NCI-H2196 treated with DMSO at 0.1 percent for 48 hours (cell line): ENCODE results near the gene POLE3.
"Not testable (repeated sequence)": the region's sequence is repeated elsewhere in the genome, so short reads cannot be mapped to it uniquely, and the experiment has no call there.

Source experiments
- DNase-seq: peaks from one replicate; lab custom pipeline; 2025; ENCODE audit not compliant: unreplicated experiment; lab: John Stamatoyannopoulos, UW

POLE3 gene

GRCh38 chr9:113410207-113410864 is at the start of gene POLE3, which contains the start of gene C9orf43:
TSS of gene POLE3 (minus strand) at chr9:113410675. CDS start at chr9:113410293, 382 bp downstream.
TSS of gene C9orf43 (plus strand) at chr9:113410747. CDS start at chr9:113413494, 2,747 bp downstream.
- DNase-seq: peak; percentile 94

DNA sequence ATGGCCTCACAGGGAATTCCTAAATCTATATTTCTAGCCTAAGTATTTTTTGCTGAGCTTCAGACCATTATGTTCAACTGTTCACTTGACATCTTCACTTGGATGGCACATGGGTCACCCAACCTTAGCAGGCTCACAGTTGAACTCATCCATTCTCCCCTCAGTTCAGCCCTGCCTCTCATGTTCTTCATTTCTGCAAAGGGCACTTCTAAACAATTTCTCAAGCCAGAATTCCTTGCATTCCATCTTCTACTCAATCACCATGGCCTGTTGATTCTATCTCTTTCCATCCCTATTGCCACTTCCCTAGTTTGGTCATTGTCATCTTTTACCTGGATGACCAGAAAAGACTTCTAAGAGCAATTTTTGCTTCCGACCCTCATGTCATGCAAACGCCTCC is 45.8 kb upstream of the POLE3 start:
- DNase-seq: no peak

- DNase-seq: no peak
Observed at GRCh38 chr9:113454914-113455761, 44.7 kb upstream of the POLE3 start.

- no peak for DNase-seq
Observed at GRCh38 chr9:113452113-113452605, 41.7 kb upstream of the POLE3 start.

GRCh38 chr9:113449376-113449775 is 38.9 kb upstream of the POLE3 start:
- no peak for DNase-seq

- no peak for DNase-seq
Observed at GRCh38 chr9:113446323-113446740, 35.9 kb upstream of the POLE3 start.

DNA sequence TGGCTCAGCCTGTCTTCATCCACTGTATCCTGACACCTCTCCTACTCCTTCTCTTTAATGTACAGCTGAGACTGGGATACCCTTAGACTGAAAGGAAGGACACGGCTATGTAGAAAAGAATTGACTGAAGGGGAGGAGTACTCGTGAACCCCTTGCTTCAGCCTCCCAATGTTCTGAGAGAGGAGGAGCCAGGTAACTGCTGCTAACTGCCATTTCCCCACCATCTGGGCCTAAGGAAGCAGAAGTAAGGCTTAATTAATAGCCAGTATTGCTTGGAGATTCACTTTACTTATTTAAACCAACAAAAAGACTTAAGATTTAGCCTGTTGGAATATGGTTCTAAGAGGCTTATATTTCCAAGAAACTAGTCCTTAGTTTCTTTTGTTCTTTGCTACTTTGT is 34.3 kb upstream of the POLE3 start:
- DNase-seq: no peak

DNA sequence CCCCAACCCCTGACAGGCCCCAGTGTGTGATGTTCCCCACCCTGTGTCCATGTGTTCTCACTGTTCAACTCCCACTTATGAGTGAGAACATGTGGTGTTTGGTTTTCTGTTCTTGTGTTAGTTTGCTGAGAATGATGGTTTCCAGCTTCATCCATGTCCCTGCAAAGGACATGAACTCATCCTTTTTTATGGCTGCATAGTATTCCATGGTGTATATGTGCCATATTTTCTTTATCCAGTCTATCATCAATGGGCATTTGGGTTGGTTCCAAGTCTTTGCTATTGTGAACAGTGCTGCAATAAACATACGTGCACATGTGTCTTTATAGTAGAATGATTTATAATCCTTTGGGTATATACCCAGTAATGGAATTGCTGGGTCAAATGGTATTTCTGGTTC is 27.2 kb upstream of the POLE3 start:
- DNase-seq: not testable (repeated sequence)

- no peak for DNase-seq
Observed at GRCh38 chr9:113436728-113437515, 26.4 kb upstream of the POLE3 start.

DNA sequence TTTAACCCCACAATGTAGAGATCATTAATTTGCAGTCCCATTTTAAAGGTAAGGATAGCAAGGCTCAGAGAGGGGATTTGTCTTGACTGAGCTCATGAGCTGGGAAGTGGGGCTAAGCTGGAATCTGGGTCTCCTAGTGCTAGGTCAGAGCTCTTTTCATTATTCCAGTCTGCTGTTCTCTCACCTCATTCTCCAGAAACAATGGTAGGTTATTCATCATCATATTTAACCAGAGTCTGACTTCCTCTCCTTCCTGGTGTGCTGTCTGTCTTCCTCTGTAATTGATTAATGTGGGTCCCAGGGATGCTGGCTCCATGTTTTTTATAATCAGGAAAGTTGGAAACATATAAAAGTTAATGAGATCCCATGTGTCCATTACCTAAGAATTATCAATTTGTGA is 20.7 kb upstream of the POLE3 start:
- no peak for DNase-seq

- no peak for DNase-seq
Observed at GRCh38 chr9:113428062-113428615, 17.7 kb upstream of the POLE3 start.

GRCh38 chr9:113427629-113428028 is 17.2 kb upstream of the POLE3 start:
- DNase-seq: no peak

DNA sequence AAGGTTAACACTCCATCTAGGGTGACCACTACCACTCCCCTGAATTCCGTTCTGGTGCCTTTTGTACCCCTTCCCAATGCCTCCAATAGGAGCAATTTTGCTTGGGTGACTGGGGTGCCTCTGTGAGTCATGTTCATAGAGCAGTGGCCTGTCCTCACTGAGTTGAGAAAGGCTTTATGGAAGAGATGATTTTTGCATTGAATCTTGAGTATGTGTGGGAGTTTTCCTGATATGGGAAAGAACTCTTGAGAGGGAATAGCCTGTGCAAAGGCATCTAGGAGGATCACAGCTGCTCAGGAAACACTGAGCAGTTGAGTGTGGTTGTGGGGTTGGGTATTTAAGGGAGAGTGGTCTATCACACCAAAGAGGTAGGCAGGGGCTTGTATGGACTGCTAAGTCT is 16.2 kb upstream of the POLE3 start:
- DNase-seq: no peak

DNA sequence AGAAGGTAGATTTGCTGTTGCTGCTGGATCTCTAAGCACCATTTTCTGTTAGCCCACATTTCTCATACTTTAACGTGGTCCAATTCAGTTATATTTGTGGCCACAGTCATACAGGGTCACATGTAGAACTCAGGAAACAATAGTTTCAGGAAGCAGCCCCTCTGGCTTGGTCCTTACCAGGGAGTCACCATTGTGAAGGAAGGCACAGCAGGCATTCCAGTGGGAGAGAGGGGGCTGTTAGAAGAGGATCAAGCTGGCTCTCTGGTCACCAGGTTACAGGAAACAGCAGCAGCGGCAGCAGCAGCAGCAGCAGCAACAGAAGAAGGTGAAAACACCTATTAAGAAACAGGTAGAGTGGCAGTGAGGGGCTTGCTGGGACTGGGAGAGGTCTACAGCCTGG is 14.6 kb upstream of the POLE3 start:
- no peak for DNase-seq

GRCh38 chr9:113421726-113422125 is 11.3 kb upstream of the POLE3 start:
- DNase-seq: no peak

GRCh38 chr9:113417370-113417769 is 6.9 kb upstream of the POLE3 start:
- no peak for DNase-seq

GRCh38 chr9:113416149-113416721 is 5.8 kb upstream of the POLE3 start:
- DNase-seq: no peak

GRCh38 chr9:113409883-113410206 is 630 bp downstream of the POLE3 start:
- DNase-seq: no peak

DNA sequence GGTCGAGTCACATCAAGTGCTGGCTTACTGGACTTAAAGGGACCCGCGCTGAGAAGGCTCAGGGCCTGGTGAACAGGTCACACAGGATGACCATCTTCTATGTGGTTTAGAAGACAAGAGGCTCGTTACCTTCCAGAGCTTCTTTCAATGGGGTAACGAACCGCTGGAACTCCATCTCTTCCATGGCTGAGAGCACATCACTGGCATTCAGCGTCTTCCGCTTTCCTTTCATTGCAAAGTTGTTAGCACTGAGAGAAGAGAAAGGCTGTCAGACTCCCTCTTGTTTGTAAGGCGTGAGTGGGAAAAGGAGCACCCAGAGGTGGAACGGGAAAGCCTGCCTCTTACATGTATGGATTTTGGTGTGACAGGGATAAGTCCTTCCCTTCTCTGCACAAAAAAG is 994 bp downstream of the POLE3 start:
- no peak for DNase-seq

- DNase-seq: peak; percentile 71
Observed at GRCh38 chr9:113406873-113407511, 3.5 kb downstream of the POLE3 start.
